ENCODE results near the gene PPIF. TPM values are rescaled to one million over a fixed set of nuclear protein-coding genes. Genes with fewer than 3 reads are reported as not detected.

PPIF gene
- total RNA-seq, 2 donors from 2014 or later: 30.6 to 69.1 TPM

GRCh38 chr10:79404231-79404609 lies 57.0 kb downstream of the PPIF start:
- Histone ChIP-seq H3K27me3 (replicated peaks; ENCODE audit: insufficient read depth) (no peaks in the 10 kb centered on the region), H3K27ac (peak overlapping the region; percentile 38 to 88), H3K4me1 (replicated peaks) (peaks cover 62% of the 10 kb centered on the region), H3K9me3 (no peaks in the 10 kb centered on the region), H3K4me3 (no peak overlapping the region), H3K36me3 (no peaks in the 10 kb centered on the region)
- WGBS: 42% methylated on average over 7 of the region's 7 CpGs
- no peak for TF ChIP-seq POLR2AphosphoS5 (IDR thresholded peaks at IDR 0.05)
- TF ChIP-seq POLR2A (IDR thresholded peaks at IDR 0.05): no peak
- TF ChIP-seq CTCF (IDR thresholded peaks at IDR 0.05): no peak
- DNase-seq (ENCODE audit: low spot score): no peak
- intact Hi-C loops (cut with DNase I): no loop called here

- no peaks in the 10 kb centered on the region for H3K27me3 ChIP-seq (replicated peaks; ENCODE audit: insufficient read depth)
- peak overlapping the region; percentile 45 to 88 for H3K27ac ChIP-seq
- peaks cover 66% of the 10 kb centered on the region for H3K4me1 ChIP-seq (replicated peaks)
- intact Hi-C loops (cut with DNase I): no loop called here
- H3K9me3 ChIP-seq: no peaks in the 10 kb centered on the region
- 87% methylated on average over 5 of the region's 5 CpGs for WGBS
- TF ChIP-seq CTCF (IDR thresholded peaks at IDR 0.05): no peak
- TF ChIP-seq POLR2A (IDR thresholded peaks at IDR 0.05): no peak
- no peak for TF ChIP-seq POLR2AphosphoS5 (IDR thresholded peaks at IDR 0.05)
- no peaks in the 10 kb centered on the region for H3K36me3 ChIP-seq
- DNase-seq (ENCODE audit: low spot score): no peak
- no peak overlapping the region for H3K4me3 ChIP-seq
Observed at GRCh38 chr10:79404690-79405131, 57.4 kb downstream of the PPIF start.

Other genes with a start within 250 kb of the PPIF start
- 10 to 100 TPM; 20.8 to 51.2 TPM for gene ZCCHC24, start 98.2 kb downstream of the PPIF start, total RNA-seq
- 1 to 10 TPM in 1 of 2 donors, under 1 TPM in 1; 0.32 to 1.5 TPM for gene EIF5AL1, start 165.1 kb downstream of the PPIF start, total RNA-seq
- 10 to 100 TPM in 1 of 2 donors, 1 to 10 TPM in 1; 5.3 to 38.5 TPM for gene SFTPA2, start 212.9 kb downstream of the PPIF start, total RNA-seq